ENCODE measurements around the gene COL9A1.

COL9A1 gene

DNA sequence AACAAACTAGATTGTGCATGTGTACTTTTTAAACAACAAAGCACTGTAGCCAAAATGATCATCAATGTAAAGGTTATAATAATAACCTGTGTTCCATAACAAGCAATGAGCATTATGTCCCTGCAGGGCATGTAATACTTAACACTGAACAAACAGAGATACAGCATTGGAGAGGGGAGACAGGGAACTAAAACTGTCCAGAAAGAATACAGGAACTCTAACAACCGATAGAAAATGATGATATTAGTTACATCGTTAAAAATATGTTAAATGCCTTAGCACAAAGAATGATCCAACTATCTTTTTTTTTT lies 80.5 kb downstream of the COL9A1 start:
- H3K4me1 Mint-ChIP-seq (ENCODE audit: low read depth), result no peaks in the 10 kb centered on the region
- no peak overlapping the region for H3K4me3 Mint-ChIP-seq
- H3K27ac Mint-ChIP-seq, result no peak overlapping the region
- H3K27me3 Mint-ChIP-seq, result peaks cover 14% of the 10 kb centered on the region
- no peaks in the 10 kb centered on the region for H3K36me3 Mint-ChIP-seq (ENCODE audit: low read depth)
- no peaks in the 10 kb centered on the region for H3K9me3 Mint-ChIP-seq

DNA sequence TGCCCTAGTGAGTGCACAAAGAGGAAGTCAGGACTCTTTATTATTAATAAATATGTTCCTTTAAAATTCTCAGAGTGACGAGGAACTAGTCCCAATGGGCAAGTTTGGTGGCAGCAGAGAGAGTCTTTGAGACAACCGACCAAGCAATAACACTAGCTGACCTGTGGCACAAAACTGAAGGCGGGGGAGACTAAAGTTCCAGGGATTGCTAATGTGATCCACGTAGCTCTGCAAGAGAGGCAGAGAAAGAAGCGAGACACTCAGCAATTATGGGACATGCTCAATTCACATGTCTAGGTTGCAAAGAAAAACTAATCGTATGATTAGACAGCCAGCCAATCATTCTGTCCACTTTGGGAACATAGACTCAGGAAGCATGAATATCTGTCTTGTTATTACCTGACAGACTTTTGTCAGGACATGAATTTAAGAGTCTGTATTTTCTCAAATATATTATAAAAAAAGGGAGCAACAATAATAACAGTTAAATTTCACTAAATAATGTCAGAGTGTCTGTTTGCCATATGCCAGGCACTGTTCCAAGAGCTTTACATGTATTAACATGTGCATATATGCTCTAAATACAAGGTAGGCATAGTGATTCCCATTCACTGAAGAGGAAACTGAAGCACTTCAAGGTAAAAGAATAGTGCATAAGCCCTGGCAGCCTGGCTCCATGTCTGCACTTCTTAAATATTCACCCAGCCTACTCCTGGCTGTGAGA lies 81.0 kb downstream of the COL9A1 start:
- H3K27ac Mint-ChIP-seq, result no peak overlapping the region
- no peaks in the 10 kb centered on the region for H3K9me3 Mint-ChIP-seq
- no peaks in the 10 kb centered on the region for H3K36me3 Mint-ChIP-seq (ENCODE audit: low read depth)
- H3K4me1 Mint-ChIP-seq (ENCODE audit: low read depth), result no peaks in the 10 kb centered on the region
- H3K4me3 Mint-ChIP-seq, result no peak overlapping the region
- peaks cover 14% of the 10 kb centered on the region for H3K27me3 Mint-ChIP-seq

DNA sequence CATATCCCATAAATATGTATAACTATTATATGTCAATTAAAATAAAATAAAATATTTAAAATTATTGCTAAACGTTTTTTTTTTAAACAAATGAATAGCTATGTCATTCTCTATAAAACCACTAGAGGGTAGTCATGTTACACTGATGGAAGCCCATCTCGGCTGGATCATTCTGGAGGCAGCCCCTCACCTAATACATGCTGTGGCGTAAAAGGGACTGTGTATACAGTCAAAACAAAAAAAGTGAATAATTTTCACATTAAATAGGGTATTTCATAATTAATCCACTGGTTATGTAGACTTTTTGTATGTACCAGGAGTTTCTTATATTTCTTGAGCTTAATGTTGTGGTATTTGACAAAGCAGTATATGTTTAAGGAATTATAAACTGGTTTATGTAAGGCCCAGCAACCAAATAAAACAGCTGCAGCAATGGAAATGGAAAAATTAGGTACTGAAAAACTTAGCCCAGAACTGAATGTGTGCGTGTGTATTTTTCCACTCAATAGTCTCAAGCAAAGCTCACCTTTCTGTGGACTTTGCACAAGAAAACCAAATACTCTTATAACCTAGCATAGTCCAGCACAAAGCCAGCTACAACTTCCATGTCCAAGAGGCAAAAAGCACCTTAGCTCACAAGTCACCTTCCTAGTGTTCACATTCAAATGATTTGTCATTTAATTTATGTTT lies 81.7 kb downstream of the COL9A1 start:
- no peak overlapping the region for H3K4me3 Mint-ChIP-seq
- no peaks in the 10 kb centered on the region for H3K4me1 Mint-ChIP-seq (ENCODE audit: low read depth)
- no peaks in the 10 kb centered on the region for H3K36me3 Mint-ChIP-seq (ENCODE audit: low read depth)
- peaks cover 17% of the 10 kb centered on the region for H3K27me3 Mint-ChIP-seq
- H3K9me3 Mint-ChIP-seq, result no peaks in the 10 kb centered on the region
- no peak overlapping the region for H3K27ac Mint-ChIP-seq

DNA sequence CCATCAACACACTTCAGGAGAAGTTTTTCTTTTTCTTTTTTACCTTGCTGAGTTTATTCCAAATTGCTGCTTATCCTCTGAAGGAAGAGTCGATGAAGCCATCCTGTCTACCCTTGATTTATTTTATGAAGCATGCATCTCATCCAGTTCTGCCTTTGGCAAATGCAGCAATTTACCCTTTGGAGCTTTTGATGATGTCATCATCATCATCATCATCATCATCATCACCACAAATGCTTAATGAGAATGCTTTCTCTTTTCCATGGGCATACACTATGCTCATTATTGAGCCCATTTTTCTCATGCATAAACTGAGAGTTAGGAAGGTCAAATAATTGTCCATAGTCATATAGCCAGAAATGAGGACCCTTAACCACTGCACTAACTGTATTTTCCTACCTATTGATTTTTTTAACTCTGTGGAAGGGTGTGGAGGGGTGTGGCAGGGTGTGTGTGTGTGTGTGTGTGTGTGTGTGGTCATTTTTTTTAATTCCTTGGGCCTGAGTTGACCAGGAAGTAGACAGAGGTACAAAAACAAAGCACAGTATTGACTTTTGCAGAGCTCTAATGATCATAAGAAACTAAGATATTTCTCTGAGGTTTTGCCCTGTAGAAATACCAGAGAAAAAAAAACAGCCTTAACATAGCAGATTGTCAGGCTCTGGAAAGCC lies 82.8 kb downstream of the COL9A1 start:
- Mint-ChIP-seq H3K4me1 (ENCODE audit: low read depth) (no peaks in the 10 kb centered on the region), H3K27ac (no peak overlapping the region), H3K9me3 (no peaks in the 10 kb centered on the region)

DNA sequence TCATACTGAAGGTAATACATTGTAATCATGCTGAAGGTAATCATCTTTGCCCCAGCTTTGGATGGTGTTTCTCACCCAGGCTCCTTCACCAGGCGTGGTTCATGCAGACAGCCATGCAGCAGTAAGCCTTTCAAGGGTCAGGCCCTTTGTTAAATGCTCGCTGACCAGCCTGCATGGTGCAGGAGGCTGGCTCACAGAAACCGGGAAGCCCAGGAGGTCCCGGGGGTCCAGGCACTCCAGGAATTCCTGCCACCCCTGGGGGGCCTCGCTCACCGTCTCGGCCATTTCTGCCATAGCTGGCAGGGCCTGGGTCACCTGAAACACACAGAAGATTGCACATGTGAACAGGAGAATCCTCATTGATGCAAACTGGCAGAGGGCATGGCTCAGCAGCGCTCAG lies 86.1 kb downstream of the COL9A1 start:
- no peaks in the 10 kb centered on the region for H3K4me1 Mint-ChIP-seq (ENCODE audit: low read depth)
- H3K27ac Mint-ChIP-seq, result no peak overlapping the region
- no peaks in the 10 kb centered on the region for H3K9me3 Mint-ChIP-seq
- no peaks in the 10 kb centered on the region for H3K36me3 Mint-ChIP-seq (ENCODE audit: low read depth)
- no peak overlapping the region for H3K4me3 Mint-ChIP-seq
- peaks cover 20% of the 10 kb centered on the region for H3K27me3 Mint-ChIP-seq

More for the DNA sequence above, 82.8 kb downstream of the COL9A1 start:
- H3K4me3 Mint-ChIP-seq, result no peak overlapping the region
- H3K27me3 Mint-ChIP-seq, result peaks cover 18% of the 10 kb centered on the region
- H3K36me3 Mint-ChIP-seq (ENCODE audit: low read depth), result no peaks in the 10 kb centered on the region

GRCh38 chr6:70215460-70216108 lies 87.3 kb downstream of the COL9A1 start:
- Mint-ChIP-seq H3K9me3 (no peaks in the 10 kb centered on the region), H3K4me3 (no peak overlapping the region), H3K36me3 (ENCODE audit: low read depth) (no peaks in the 10 kb centered on the region), H3K27ac (no peak overlapping the region), H3K4me1 (ENCODE audit: low read depth) (no peaks in the 10 kb centered on the region), H3K27me3 (peaks cover 16% of the 10 kb centered on the region)

DNA sequence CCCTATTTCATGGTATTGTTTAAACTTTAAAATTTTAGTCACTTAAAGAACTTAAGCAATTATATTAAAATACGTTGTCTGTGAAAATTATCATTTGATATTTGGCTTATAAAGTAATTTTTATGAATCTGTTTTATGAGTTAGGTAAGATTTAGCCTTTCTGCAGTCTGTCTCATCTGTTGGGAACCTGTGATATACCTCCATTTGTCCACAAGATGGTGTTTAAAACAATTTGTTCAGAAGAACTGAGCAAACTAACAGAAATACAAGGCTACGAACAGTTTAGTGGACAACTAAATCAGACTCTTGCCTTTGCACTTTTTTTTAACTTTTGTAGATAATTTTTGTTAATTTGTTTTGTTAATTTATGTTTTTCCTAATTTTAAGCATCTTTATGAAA lies 92.4 kb downstream of the COL9A1 start:
- Mint-ChIP-seq H3K27me3 (peaks cover 10% of the 10 kb centered on the region), H3K4me3 (no peak overlapping the region), H3K4me1 (ENCODE audit: low read depth) (no peaks in the 10 kb centered on the region), H3K36me3 (ENCODE audit: low read depth) (no peaks in the 10 kb centered on the region), H3K9me3 (no peaks in the 10 kb centered on the region), H3K27ac (no peak overlapping the region)

DNA sequence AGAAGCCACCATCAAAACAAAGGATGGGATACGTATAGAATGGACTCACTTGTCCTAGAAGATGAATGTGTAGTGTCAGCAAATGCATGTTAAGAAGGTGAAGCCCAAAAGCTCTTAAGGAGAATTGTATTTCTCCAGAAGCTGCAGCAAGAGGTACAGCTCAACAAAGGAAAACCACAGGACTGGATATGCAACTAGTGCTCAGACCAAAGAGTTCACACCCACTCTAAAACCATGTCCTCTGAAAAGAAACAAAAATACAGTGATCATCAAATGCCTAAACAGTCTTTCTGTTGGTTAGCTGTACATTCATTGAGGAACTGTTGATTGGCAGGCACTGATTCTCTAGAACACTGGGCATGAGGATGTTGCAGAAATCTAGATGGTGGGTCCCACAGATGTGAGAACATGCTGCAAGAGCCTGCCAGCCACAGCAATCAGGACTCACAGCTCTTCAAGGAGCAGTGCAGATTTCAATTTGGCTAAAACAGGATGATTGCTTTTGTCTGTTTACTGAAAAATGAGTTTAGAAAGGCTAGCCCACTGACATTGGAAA lies 94.6 kb downstream of the COL9A1 start:
- Mint-ChIP-seq H3K4me1 (ENCODE audit: low read depth) (no peaks in the 10 kb centered on the region), H3K27me3 (peaks cover 10% of the 10 kb centered on the region), H3K9me3 (no peaks in the 10 kb centered on the region), H3K27ac (no peak overlapping the region), H3K4me3 (no peak overlapping the region), H3K36me3 (ENCODE audit: low read depth) (no peaks in the 10 kb centered on the region)

DNA sequence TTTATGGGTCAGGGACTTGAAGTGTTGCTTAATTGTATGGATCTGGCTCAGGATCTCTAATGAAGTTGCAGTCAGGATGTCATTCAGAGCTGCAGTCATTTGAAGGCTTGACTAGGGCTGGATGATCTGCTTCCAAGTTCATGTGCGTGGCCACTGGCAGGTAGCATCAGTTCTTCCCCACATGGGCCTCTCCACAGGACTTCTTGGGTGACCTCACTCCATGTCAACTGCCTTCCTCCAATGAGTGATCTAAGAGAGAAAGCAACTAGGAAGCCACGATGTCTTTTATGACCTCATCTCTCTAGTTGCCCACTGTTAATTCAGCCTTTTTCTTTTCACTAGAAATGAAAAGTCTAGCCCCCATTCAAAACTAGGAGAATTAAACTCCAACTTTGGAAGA lies 104.1 kb downstream of the COL9A1 start:
- Mint-ChIP-seq H3K27me3 (peaks cover 5% of the 10 kb centered on the region), H3K4me1 (ENCODE audit: low read depth) (no peaks in the 10 kb centered on the region), H3K36me3 (ENCODE audit: low read depth) (no peaks in the 10 kb centered on the region), H3K9me3 (no peaks in the 10 kb centered on the region), H3K27ac (no peak overlapping the region), H3K4me3 (no peak overlapping the region)

DNA sequence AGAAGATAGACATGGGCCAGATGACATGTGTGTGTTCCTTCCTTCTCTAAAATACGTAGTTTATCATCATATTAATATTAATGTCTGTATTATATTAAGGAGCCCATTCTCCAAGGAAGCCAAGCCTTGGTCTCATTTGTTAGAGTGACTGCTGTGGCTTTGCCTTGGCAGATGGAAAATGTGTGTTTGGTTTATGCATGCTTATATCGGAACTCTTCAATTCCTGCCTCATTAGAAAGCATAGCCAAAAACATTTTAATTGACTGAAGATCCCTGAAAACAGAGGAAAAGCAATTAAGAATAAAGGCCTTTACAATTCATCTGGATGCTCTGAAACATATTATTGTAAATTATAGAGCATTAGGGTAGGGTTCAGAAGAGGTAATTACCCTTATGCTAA lies 106.4 kb downstream of the COL9A1 start:
- Mint-ChIP-seq H3K36me3 (ENCODE audit: low read depth) (no peaks in the 10 kb centered on the region), H3K9me3 (no peaks in the 10 kb centered on the region), H3K4me1 (ENCODE audit: low read depth) (no peaks in the 10 kb centered on the region), H3K27me3 (peaks cover 14% of the 10 kb centered on the region), H3K27ac (no peak overlapping the region), H3K4me3 (no peak overlapping the region)

DNA sequence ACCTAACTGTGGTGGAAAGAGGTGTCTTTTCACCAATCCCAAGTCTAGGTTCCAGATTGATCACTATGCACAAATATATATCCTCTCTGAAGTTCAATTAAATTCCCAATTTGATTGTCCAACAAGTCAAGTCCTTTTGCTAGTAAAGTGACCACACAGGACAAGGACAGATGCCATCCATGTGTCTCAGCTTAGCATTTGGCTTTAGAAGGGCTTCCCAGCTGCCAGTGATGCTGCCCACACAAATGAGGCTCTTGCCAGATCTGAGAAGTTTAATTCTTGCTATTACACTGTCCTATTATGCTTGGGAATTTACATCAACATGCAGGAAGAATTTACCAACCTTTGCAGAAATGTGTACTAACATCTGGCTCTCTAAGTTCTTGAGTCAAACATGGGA lies 108.5 kb downstream of the COL9A1 start:
- peaks cover 14% of the 10 kb centered on the region for H3K27me3 Mint-ChIP-seq
- H3K27ac Mint-ChIP-seq, result no peak overlapping the region
- H3K4me1 Mint-ChIP-seq (ENCODE audit: low read depth), result no peaks in the 10 kb centered on the region
- H3K36me3 Mint-ChIP-seq (ENCODE audit: low read depth), result no peaks in the 10 kb centered on the region
- no peaks in the 10 kb centered on the region for H3K9me3 Mint-ChIP-seq
- H3K4me3 Mint-ChIP-seq, result no peak overlapping the region

- Mint-ChIP-seq H3K27me3 (peaks cover 5% of the 10 kb centered on the region), H3K27ac (no peak overlapping the region), H3K4me1 (ENCODE audit: low read depth) (no peaks in the 10 kb centered on the region), H3K4me3 (no peak overlapping the region), H3K9me3 (no peaks in the 10 kb centered on the region), H3K36me3 (ENCODE audit: low read depth) (no peaks in the 10 kb centered on the region)
Measured at GRCh38 chr6:70188202-70188601, 114.7 kb downstream of the COL9A1 start.

DNA sequence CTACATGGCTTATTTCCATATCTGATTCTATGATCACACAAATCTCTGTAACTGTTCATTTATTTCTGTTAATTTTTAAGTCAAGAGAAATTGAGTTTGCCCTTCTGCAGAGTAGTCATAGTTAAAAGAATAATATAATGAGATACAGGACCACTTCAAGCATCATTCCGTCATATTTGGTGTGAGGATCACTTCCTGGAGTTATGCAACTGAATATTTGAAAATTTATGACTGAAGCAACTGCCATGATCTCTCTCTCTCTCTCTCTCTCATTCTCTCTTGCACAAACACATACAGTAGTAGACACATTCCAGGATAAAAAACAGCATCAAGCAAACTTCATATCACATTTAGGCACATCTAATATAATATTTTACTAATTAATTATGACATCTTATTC lies 116.4 kb downstream of the COL9A1 start:
- Mint-ChIP-seq H3K27ac (no peak overlapping the region), H3K4me3 (no peak overlapping the region), H3K36me3 (ENCODE audit: low read depth) (no peaks in the 10 kb centered on the region), H3K9me3 (no peaks in the 10 kb centered on the region), H3K4me1 (ENCODE audit: low read depth) (no peaks in the 10 kb centered on the region), H3K27me3 (no peaks in the 10 kb centered on the region)

DNA sequence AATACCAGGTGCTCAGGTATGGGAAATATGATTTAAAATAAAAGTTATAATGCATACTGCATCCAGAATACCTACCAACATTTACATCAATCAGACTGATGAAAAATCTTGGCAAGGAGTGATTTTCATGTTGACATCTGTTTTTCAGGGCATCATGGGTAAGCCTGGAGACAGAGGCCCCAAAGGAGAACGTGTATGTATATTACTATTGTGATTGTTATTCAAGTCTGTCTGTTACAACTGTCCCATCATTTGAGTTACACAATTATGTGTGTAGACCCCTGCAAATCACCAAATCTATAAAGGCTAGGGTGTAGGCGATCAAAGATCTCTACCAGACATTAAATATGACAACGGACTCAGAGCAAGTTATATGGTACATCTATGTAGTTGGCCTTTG lies 118.2 kb downstream of the COL9A1 start:
- Mint-ChIP-seq H3K9me3 (no peaks in the 10 kb centered on the region), H3K27me3 (no peaks in the 10 kb centered on the region), H3K36me3 (ENCODE audit: low read depth) (no peaks in the 10 kb centered on the region), H3K4me3 (no peak overlapping the region), H3K4me1 (ENCODE audit: low read depth) (no peaks in the 10 kb centered on the region), H3K27ac (no peak overlapping the region)

- H3K4me1 Mint-ChIP-seq (ENCODE audit: low read depth), result no peaks in the 10 kb centered on the region
- no peak overlapping the region for H3K4me3 Mint-ChIP-seq
- no peaks in the 10 kb centered on the region for H3K36me3 Mint-ChIP-seq (ENCODE audit: low read depth)
- no peaks in the 10 kb centered on the region for H3K27me3 Mint-ChIP-seq
- no peaks in the 10 kb centered on the region for H3K9me3 Mint-ChIP-seq
- no peak overlapping the region for H3K27ac Mint-ChIP-seq
Measured at GRCh38 chr6:70183538-70183937, 119.3 kb downstream of the COL9A1 start.
